ENCODE results near the gene SYCE3. TPM values are rescaled to one million over a fixed set of nuclear protein-coding genes. Genes with fewer than 3 reads are reported as not detected.

Gene SYCE3
- polyA plus RNA-seq, 3 donors: 1.9 to 3.1 TPM; not detected in 1

DNA sequence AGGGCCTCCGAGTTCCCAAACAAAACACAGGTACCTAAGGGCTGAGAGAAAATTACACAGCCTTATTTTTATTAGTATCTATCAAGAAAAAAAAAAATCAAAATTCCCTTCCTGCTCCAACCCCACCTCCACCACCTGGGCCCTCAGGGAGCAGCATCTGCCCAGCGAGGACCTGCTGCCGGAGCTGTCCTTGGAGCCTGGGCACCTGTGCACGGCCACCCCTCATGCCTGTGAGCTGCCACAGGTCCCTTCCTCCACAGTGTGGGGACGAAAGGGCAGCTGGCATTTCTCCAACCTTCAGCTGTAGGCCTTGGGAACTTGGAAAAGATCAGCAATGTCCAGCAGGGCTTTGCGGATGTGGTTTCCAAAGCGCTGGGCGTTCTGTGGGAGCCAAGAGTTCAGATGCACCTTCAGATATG, 6.3 kb upstream of the SYCE3 start:
- intact Hi-C loops (cut with micrococcal nuclease): no loop called here
- Histone ChIP-seq H3K9me3 (replicated peaks in 1 of 2; ENCODE audit: control insufficient read depth in 1 of 2, insufficient read depth in 1 of 2, low read length in 2 of 2) (no peaks in the 10 kb centered on the region), H3K4me1 (ENCODE audit: control insufficient read depth in 1 of 2, insufficient read depth in 2 of 2, low read length in 2 of 2) (no peaks in the 10 kb centered on the region), H3K27me3 (ENCODE audit: control insufficient read depth in 2 of 2, insufficient read depth in 2 of 2, low read length in 2 of 2) (no peaks in the 10 kb centered on the region), H3K79me2 (ENCODE audit: insufficient read depth, low read length) (no peaks in the 10 kb centered on the region), H3K27ac (ENCODE audit: low read depth in 1 of 2, low read length in 2 of 2) (no peak overlapping the region), H3K36me3 (replicated peaks in 1 of 2; ENCODE audit: control insufficient read depth in 1 of 2, insufficient read depth in 2 of 2, low read length in 2 of 2) (peaks cover 31 to 57% of the 10 kb centered on the region in 2 donors), H3K9ac (ENCODE audit: insufficient read depth, low read length, poor library complexity, severe bottlenecking) (no peak overlapping the region), H4K20me1 (ENCODE audit: insufficient read depth, low read length) (no peaks in the 10 kb centered on the region), H2AFZ (ENCODE audit: insufficient read depth, low read depth, low read length, poor library complexity, severe bottlenecking) (no peak overlapping the region), H3K4me2 (replicated peaks; ENCODE audit: extremely low read depth, low read length, poor library complexity, severe bottlenecking) (no peak overlapping the region), H3K4me3 (replicated peaks in 1 of 3; ENCODE audit: low read depth in 2 of 3, low read length in 3 of 3) (no peak overlapping the region)
- Mint-ChIP-seq H3K36me3 (peaks cover 35 to 60% of the 10 kb centered on the region in 2 donors), H3K9me3 (no peaks in the 10 kb centered on the region), H3K4me1 (no peaks in the 10 kb centered on the region), H3K4me3 (no peak overlapping the region), H3K27me3 (ENCODE audit: low read depth in 3 of 3) (peaks cover 6 to 11% (median 11%) of the 10 kb centered on the region in 3 donors), H3K27ac (no peak overlapping the region)
- 94% methylated on average over 7 of the region's 8 CpGs for WGBS (ENCODE audit: insufficient coverage)
- TF ChIP-seq, protein P1, sequence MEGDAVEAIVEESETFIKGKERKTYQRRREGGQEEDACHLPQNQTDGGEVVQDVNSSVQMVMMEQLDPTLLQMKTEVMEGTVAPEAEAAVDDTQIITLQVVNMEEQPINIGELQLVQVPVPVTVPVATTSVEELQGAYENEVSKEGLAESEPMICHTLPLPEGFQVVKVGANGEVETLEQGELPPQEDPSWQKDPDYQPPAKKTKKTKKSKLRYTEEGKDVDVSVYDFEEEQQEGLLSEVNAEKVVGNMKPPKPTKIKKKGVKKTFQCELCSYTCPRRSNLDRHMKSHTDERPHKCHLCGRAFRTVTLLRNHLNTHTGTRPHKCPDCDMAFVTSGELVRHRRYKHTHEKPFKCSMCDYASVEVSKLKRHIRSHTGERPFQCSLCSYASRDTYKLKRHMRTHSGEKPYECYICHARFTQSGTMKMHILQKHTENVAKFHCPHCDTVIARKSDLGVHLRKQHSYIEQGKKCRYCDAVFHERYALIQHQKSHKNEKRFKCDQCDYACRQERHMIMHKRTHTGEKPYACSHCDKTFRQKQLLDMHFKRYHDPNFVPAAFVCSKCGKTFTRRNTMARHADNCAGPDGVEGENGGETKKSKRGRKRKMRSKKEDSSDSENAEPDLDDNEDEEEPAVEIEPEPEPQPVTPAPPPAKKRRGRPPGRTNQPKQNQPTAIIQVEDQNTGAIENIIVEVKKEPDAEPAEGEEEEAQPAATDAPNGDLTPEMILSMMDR (IDR thresholded peaks at IDR 0.05): no peak
- no peak for DNase-seq

DNA sequence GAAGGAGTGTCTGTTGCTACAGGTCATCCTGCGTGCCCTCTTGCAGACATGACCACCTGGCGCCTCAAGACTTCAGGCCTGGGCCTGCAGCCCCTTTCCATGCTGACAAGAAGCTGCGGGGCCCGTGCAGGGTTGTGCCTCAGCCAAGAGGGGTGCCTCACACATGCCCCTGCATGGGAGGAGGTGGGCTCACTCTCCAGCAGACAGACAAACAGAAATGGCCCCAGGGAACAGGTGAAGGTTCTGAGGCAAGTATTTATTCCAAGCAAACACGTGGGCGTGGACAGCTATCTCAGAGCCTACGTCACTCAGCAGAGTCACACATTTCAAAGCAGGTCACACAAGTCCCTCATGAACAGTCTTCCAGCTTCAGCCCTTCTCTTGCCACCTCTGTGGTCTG, 5.9 kb upstream of the SYCE3 start:
- WGBS (ENCODE audit: insufficient coverage): 100% methylated on average over 6 of the region's 7 CpGs
- H3K27ac Mint-ChIP-seq: no peak overlapping the region
- Histone ChIP-seq H3K27me3 (ENCODE audit: control insufficient read depth in 2 of 2, insufficient read depth in 2 of 2, low read length in 2 of 2) (peaks cover 0 to 4% of the 10 kb centered on the region in 2 donors), H3K36me3 (replicated peaks in 1 of 2; ENCODE audit: control insufficient read depth in 1 of 2, insufficient read depth in 2 of 2, low read length in 2 of 2) (peaks cover 31 to 57% of the 10 kb centered on the region in 2 donors), H4K20me1 (ENCODE audit: insufficient read depth, low read length) (no peaks in the 10 kb centered on the region), H3K27ac (ENCODE audit: low read depth in 1 of 2, low read length in 2 of 2) (no peak overlapping the region), H3K4me3 (replicated peaks in 1 of 3; ENCODE audit: low read depth in 2 of 3, low read length in 3 of 3) (no peak overlapping the region), H3K4me1 (ENCODE audit: control insufficient read depth in 1 of 2, insufficient read depth in 2 of 2, low read length in 2 of 2) (peaks cover 1 to 3% of the 10 kb centered on the region in 2 donors), H3K9me3 (replicated peaks in 1 of 2; ENCODE audit: control insufficient read depth in 1 of 2, insufficient read depth in 1 of 2, low read length in 2 of 2) (no peaks in the 10 kb centered on the region), H2AFZ (ENCODE audit: insufficient read depth, low read depth, low read length, poor library complexity, severe bottlenecking) (no peak overlapping the region), H3K79me2 (ENCODE audit: insufficient read depth, low read length) (no peaks in the 10 kb centered on the region), H3K4me2 (replicated peaks; ENCODE audit: extremely low read depth, low read length, poor library complexity, severe bottlenecking) (no peak overlapping the region), H3K9ac (ENCODE audit: insufficient read depth, low read length, poor library complexity, severe bottlenecking) (no peak overlapping the region)
- no peak overlapping the region for H3K4me3 Mint-ChIP-seq
- peaks cover 35 to 59% of the 10 kb centered on the region in 2 donors for H3K36me3 Mint-ChIP-seq
- H3K4me1 Mint-ChIP-seq: peaks cover 3% of the 10 kb centered on the region
- TF ChIP-seq, protein P1 (IDR thresholded peaks at IDR 0.05): no peak
- H3K27me3 Mint-ChIP-seq (ENCODE audit: low read depth in 3 of 3): peaks cover 10 to 15% (median 14%) of the 10 kb centered on the region in 3 donors
- H3K9me3 Mint-ChIP-seq: no peaks in the 10 kb centered on the region
- intact Hi-C loops (cut with micrococcal nuclease): no loop called here
- DNase-seq: no peak

Measured in CD14-positive monocyte (primary cell).